Sigmoid colon (tissue), 7 donors: ENCODE measurements around the gene RAC2. TPM values are rescaled to one million over a fixed set of nuclear protein-coding genes. Genes with fewer than 3 reads are reported as not detected.
A peak's percentile ranks its signal among the peaks of the same experiment; 100 is the strongest.

Source experiments
- DNase-seq: peaks from one replicate; pipeline ENCODE4 v3.0.0-alpha.2; 2019
- H3K27ac ChIP-seq, 4 donors: fragments of 200-600 bp; sonication (generic); one replicate each; pipeline ENCODE4 v1.5.1; 2016 to 2019; ENCODE audit warnings: mild to moderate bottlenecking in 1 of 4
- H3K27me3 ChIP-seq, 3 donors: fragments of 200-600 bp; sonication (generic); one replicate each; pipeline ENCODE4 v1.5.1; 2019; ENCODE audit warnings: mild to moderate bottlenecking in 1 of 3
- H3K36me3 ChIP-seq, 4 donors: fragments of 200-600 bp; sonication (generic); one replicate each; pipeline ENCODE4 v1.5.1; 2016 to 2019
- H3K4me1 ChIP-seq, 4 donors: fragments of 200-600 bp; sonication (generic); one replicate each; pipeline ENCODE4 v1.5.1; 2017 to 2019
- H3K4me3 ChIP-seq, 4 donors: fragments of 200-600 bp; sonication (generic); one replicate each; pipeline ENCODE4 v1.5.1; 2017 to 2019; ENCODE audit warnings: mild to moderate bottlenecking in 2 of 4, moderate library complexity in 1 of 4
- H3K9me3 ChIP-seq, 4 donors: fragments of 200-600 bp in 3 of 4; sonication (generic) in 3 of 4; one replicate each; pipeline versions ENCODE4 v1.5.1 to v1.6.1; 2013 to 2019
- EP300 ChIP-seq, 4 donors: sonication (generic); formaldehyde crosslinking; IDR thresholded peaks; one replicate each; pipeline ENCODE4 v1.6.1; 2017; ENCODE audit warnings: antibody characterized with exemption in 4 of 4
- POLR2A ChIP-seq, 2 donors: fragments of 450-650 bp; IDR thresholded peaks; one replicate each; pipeline ENCODE4 v1.6.1; 2016; ENCODE audit warnings: antibody characterized with exemption in 2 of 2, mild to moderate bottlenecking in 2 of 2, moderate library complexity in 2 of 2
- POLR2AphosphoS5 ChIP-seq, 4 donors: sonication (generic); formaldehyde crosslinking; IDR thresholded peaks; one replicate each; pipeline ENCODE4 v1.6.1; 2017; ENCODE audit warnings: antibody characterized with exemption in 4 of 4
- WGBS, 2 donors: extraction: QIAGEN DNeasy Blood & Tissue Kit; methylation state at CpG; one replicate each; pipeline ENCODE4 v1.1.7; 2013; 5-methylcytosine and 5-hydroxymethylcytosine counted together
- intact Hi-C: fragments of 100-400 bp; cut with DNase I; formaldehyde crosslinking; loops from one replicate; pipeline ENCODE4 v1.15.1; 2023
- polyA plus RNA-seq, 3 donors: library from polyadenylated mRNA; stranded (reverse); fragments of 200-250 nt; gene quantifications; one replicate each; pipeline ENCODE4 v1.2.3, GENCODE V29; 2013
- total RNA-seq, 4 donors: library from RNA; depleted of rRNA; stranded (reverse); fragments of >200 nt; gene quantifications; one replicate each; pipeline ENCODE4 v1.1.0, GENCODE V29; 2016
- TF ChIP-seq, protein P1 (sequence below), 4 experiments: fragments of 450-650 bp in 3 of 4; fragments of 200-600 bp in 1 of 4; IDR thresholded peaks; one replicate each; pipeline ENCODE4 v1.5.1; 2016 to 2019; ENCODE audit warnings: antibody characterized with exemption in 4 of 4, mild to moderate bottlenecking in 3 of 4, moderate library complexity in 2 of 4
- donor health status: healthy with polysubstance abuse.
- donor health status: Bipolar disorder and iron deficiency.
- donor health status: healthy.

RAC2 gene
- total and polyA plus RNA-seq, 7 donors = 3.0 to 138 (median 8.0) TPM

GRCh38 chr22:37206841-37207821, 36.9 kb downstream of the RAC2 start:
- H3K27me3 ChIP-seq = peaks cover 0 to 11% (median 4%) of the 10 kb centered on the region in 3 donors
- H3K4me1 ChIP-seq = no peaks in the 10 kb centered on the region
- 91 to 92% methylated on average over 71 of the region's 71 CpGs for WGBS, 2 donors
- DNase-seq = peak; percentile 58
- H3K4me3 ChIP-seq = no peak overlapping the region
- H3K27ac ChIP-seq = no peak overlapping the region
- intact Hi-C loops = no loop called here
- no peaks in the 10 kb centered on the region for H3K36me3 ChIP-seq
- TF ChIP-seq EP300 (IDR thresholded peaks at IDR 0.05) (no peak), POLR2AphosphoS5 (IDR thresholded peaks at IDR 0.05) (no peak), POLR2A (IDR thresholded peaks at IDR 0.05) (no peak)
- TF ChIP-seq, protein P1, sequence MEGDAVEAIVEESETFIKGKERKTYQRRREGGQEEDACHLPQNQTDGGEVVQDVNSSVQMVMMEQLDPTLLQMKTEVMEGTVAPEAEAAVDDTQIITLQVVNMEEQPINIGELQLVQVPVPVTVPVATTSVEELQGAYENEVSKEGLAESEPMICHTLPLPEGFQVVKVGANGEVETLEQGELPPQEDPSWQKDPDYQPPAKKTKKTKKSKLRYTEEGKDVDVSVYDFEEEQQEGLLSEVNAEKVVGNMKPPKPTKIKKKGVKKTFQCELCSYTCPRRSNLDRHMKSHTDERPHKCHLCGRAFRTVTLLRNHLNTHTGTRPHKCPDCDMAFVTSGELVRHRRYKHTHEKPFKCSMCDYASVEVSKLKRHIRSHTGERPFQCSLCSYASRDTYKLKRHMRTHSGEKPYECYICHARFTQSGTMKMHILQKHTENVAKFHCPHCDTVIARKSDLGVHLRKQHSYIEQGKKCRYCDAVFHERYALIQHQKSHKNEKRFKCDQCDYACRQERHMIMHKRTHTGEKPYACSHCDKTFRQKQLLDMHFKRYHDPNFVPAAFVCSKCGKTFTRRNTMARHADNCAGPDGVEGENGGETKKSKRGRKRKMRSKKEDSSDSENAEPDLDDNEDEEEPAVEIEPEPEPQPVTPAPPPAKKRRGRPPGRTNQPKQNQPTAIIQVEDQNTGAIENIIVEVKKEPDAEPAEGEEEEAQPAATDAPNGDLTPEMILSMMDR (IDR thresholded peaks at IDR 0.05) = no peak
- H3K9me3 ChIP-seq = no peaks in the 10 kb centered on the region

DNA sequence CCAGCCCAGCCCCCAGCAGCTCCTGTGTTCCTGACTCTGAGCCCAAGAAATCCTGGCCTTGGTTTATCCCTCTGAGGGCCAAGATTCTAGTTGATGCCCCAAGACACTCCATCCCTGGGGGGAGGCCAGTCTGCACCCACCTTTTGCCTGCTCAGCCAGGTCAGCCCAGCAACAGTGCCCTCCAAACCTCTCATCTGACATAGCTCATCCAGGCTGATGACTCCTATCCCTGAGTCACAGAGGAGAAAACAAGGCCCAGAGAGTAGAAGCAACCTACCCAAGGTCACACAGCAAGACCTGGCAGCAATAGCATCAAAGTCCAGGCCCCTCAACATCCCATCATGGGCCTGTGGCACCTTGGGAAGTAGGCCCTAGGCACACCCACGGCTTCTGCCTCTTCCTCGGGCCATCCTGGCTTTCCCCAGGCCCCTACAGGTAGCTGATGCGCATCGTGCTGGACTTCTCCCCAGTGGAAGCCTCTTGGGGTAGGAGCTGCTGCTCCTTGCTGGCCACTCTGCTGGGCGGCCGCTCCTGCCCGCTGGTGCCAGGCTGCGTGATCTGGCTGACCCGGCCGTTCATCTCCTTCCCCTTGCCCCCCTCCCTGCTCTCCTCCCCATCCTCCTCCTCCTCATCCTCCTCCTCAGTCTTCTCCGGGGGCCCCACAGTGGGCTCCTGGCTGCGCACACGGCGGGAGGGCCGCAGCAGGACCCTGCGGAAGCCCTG, 37.8 kb downstream of the RAC2 start:
- no peaks in the 10 kb centered on the region for H3K9me3 ChIP-seq
- TF ChIP-seq POLR2AphosphoS5 (IDR thresholded peaks at IDR 0.05) = no peak
- TF ChIP-seq POLR2A (IDR thresholded peaks at IDR 0.05) = no peak
- TF ChIP-seq EP300 (IDR thresholded peaks at IDR 0.05) = no peak
- TF ChIP-seq, protein P1 (IDR thresholded peaks at IDR 0.05) = no peak
- H3K27ac ChIP-seq = no peak overlapping the region
- 92 to 93% methylated on average over 16 of the region's 16 CpGs for WGBS, 2 donors
- H3K4me1 ChIP-seq = no peaks in the 10 kb centered on the region
- intact Hi-C loops = no loop called here
- no peak overlapping the region for H3K4me3 ChIP-seq
- H3K27me3 ChIP-seq = peaks cover 0 to 4% (median 0%) of the 10 kb centered on the region in 3 donors
- peak; percentile 54 for DNase-seq
- H3K36me3 ChIP-seq = no peaks in the 10 kb centered on the region

DNA sequence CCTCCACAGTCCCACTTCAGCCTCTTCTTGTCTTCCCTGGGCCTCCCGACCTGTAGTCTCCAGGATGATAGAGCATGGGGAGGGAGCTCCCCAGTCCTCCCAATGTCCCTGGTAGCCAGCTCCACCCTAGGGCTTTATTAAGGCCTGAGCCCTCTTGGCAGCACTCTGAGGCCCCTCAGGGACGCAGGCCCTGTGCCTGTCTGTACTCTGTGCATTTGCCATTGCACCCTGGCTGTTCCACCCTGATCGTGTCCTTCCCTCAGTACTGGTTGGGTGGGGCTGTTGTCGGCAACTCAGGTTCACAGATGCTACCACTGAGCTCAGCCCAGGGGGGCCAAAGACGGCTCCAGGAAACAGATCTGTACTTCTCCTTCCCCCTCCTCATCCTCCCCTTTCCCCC, 39.0 kb downstream of the RAC2 start:
- H3K4me3 ChIP-seq = no peak overlapping the region
- H3K36me3 ChIP-seq = no peaks in the 10 kb centered on the region
- H3K9me3 ChIP-seq = no peaks in the 10 kb centered on the region
- 83 to 87% methylated on average over 5 of the region's 5 CpGs for WGBS, 2 donors
- DNase-seq = no peak
- no peaks in the 10 kb centered on the region for H3K27me3 ChIP-seq
- TF ChIP-seq EP300 (IDR thresholded peaks at IDR 0.05) (no peak), POLR2A (IDR thresholded peaks at IDR 0.05) (no peak), POLR2AphosphoS5 (IDR thresholded peaks at IDR 0.05) (no peak)
- TF ChIP-seq, protein P1 (IDR thresholded peaks at IDR 0.05) = no peak
- H3K4me1 ChIP-seq = no peaks in the 10 kb centered on the region
- H3K27ac ChIP-seq = no peak overlapping the region
- intact Hi-C loops = no loop called here

DNA sequence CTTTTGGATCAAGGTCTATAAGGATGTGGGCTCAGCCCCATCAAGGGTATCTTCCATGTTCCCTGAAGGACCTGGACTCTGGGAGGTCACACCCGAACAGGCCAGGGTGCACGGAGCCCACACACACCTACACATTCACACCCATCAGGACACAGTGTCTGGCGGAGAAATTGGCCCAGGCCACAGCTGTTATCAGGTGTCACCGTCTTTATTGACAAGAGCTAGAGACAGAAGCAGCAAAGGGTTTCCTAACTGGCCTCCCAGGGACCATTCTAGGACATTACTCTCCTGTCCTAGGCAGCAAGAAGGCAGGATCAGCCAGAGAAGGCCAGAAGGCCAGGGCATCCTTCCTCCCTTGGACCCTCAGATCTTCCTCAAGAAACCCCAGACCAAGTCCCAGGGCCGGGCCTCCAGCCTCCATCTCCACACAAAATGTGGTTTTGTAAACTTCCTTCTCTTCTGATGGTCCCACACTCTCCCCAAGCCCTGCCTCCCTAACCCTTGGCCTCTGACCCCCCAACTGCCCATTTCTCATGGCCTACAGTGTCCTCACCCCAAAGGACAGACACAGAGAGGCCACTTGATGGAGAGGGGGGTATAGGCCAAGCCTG, 39.9 kb downstream of the RAC2 start:
- H3K4me3 ChIP-seq = no peak overlapping the region
- 79 to 88% methylated on average over 5 of the region's 5 CpGs for WGBS, 2 donors
- H3K27ac ChIP-seq = no peak overlapping the region
- no peaks in the 10 kb centered on the region for H3K9me3 ChIP-seq
- DNase-seq = peak; percentile 33
- H3K27me3 ChIP-seq = no peaks in the 10 kb centered on the region
- H3K36me3 ChIP-seq = no peaks in the 10 kb centered on the region
- intact Hi-C loops = no loop called here
- TF ChIP-seq POLR2AphosphoS5 (IDR thresholded peaks at IDR 0.05) (no peak), EP300 (IDR thresholded peaks at IDR 0.05) (no peak), POLR2A (IDR thresholded peaks at IDR 0.05) (no peak)
- TF ChIP-seq, protein P1 (IDR thresholded peaks at IDR 0.05) = no peak
- H3K4me1 ChIP-seq = peaks cover 0 to 6% (median 5%) of the 10 kb centered on the region in 4 donors
